Choroid plexus epithelial cell (primary cell): Measurements from ENCODE around the gene TNS1.

Experiments used
- DNase-seq: peaks from one replicate; pipeline ENCODE4 v3.0.0-alpha.2; 2010; ENCODE audit warnings: low read depth
- H3K4me3 ChIP-seq: 2 replicates; pipeline ENCODE4 v1.5.1; 2011; ENCODE audit warnings: low read depth, mild to moderate bottlenecking, control low read depth, low read length, moderate library complexity
- CTCF ChIP-seq: conservative IDR thresholded peaks from 2 replicates; pipeline ENCODE4 v1.5.1; 2011; ENCODE audit warnings: low read depth, mild to moderate bottlenecking, control low read depth, inconsistent platforms, low read length, moderate library complexity

Gene TNS1

GRCh38 chr2:218010140-218010983 lies 7.6 kb upstream of the TNS1 start:
- peak overlapping the region; percentile 49 for H3K4me3 ChIP-seq
- no peak for DNase-seq
- peak; percentile 52 for TF ChIP-seq CTCF

- peak overlapping the region; percentile 49 for H3K4me3 ChIP-seq
- TF ChIP-seq CTCF, result no peak
- no peak for DNase-seq
Observed at GRCh38 chr2:218009765-218010139, 7.0 kb upstream of the TNS1 start.

GRCh38 chr2:218009231-218009630 lies 6.4 kb upstream of the TNS1 start:
- no peak overlapping the region for H3K4me3 ChIP-seq
- no peak for DNase-seq
- no peak for TF ChIP-seq CTCF

GRCh38 chr2:218008060-218009040 lies 5.6 kb upstream of the TNS1 start:
- TF ChIP-seq CTCF, result no peak
- DNase-seq, result no peak
- H3K4me3 ChIP-seq, result no peak overlapping the region

- no peak for TF ChIP-seq CTCF
- peak; percentile 88 for DNase-seq
- H3K4me3 ChIP-seq, result no peak overlapping the region
Observed at GRCh38 chr2:218006741-218007140, 3.9 kb upstream of the TNS1 start.

GRCh38 chr2:218005486-218005885 lies 2.7 kb upstream of the TNS1 start:
- no peak for DNase-seq
- H3K4me3 ChIP-seq, result no peak overlapping the region
- no peak for TF ChIP-seq CTCF
